GM12892 (cell line): ENCODE data around the gene CPXM1.
A peak's percentile ranks its signal among the peaks of the same experiment; 100 is the strongest.

Experiments
- DNase-seq: peaks from one replicate; pipeline ENCODE4 v3.0.0; 2011; ENCODE audit not compliant: insufficient read length
- FAIRE-seq: peaks from 2 replicates; lab custom pipeline; 2011; peaks lifted over from hg19 to GRCh38; lab: Jason Lieb, UNC
- POLR2A ChIP-seq: IDR thresholded peaks from 2 replicates; pipeline ENCODE4 v1.6.1; 2011; ENCODE audit warnings: low read depth, low read length, control low read depth
- POLR2AphosphoS5 ChIP-seq: IDR thresholded peaks from 2 replicates; pipeline ENCODE4 v1.6.1; 2011; ENCODE audit warnings: low read depth, low read length, control low read depth
- TAF1 ChIP-seq: IDR thresholded peaks from 2 replicates; pipeline ENCODE4 v1.6.1; 2011; ENCODE audit warnings: low read depth, mild to moderate bottlenecking, control low read depth, low read length, borderline replicate concordance

CPXM1 gene

GRCh38 chr20:2756056-2756611, 44.3 kb downstream of the CPXM1 start:
- no peak for FAIRE-seq
- DNase-seq, result no peak
- TF ChIP-seq POLR2A, result no peak

DNA sequence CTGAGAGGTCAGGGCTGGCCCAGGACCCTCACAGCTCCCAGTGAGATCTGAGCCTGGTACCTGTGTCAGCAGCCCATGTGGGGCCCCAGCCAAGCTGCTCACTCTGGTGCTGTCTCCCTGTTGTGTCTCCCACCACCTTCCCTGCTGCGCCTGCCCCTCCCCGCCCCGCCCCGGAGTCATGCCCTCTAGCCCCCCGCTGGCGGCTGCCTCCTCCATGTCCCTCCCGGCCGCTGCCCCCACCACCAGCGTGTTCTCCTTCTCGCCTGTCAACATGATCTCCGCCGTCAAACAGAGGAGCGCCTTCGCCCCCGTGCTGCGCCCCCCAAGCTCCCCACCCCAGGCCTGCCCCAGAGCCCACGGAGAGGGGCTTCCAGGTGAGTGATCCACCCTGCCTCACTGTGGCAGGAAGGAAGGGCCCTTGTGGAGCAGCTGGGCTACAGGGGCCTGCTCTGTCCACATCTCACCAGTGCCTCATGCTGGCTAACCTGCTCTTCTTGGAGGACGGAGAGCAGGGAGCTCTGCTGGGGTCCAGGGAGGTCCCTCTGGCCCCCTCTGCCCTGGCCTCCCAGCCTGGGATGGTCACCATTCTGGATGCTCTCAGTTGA, 44.9 kb downstream of the CPXM1 start:
- FAIRE-seq (no peak), DNase-seq (no peak)
- TF ChIP-seq POLR2AphosphoS5 (no peak), TAF1 (no peak), POLR2A (no peak)

DNA sequence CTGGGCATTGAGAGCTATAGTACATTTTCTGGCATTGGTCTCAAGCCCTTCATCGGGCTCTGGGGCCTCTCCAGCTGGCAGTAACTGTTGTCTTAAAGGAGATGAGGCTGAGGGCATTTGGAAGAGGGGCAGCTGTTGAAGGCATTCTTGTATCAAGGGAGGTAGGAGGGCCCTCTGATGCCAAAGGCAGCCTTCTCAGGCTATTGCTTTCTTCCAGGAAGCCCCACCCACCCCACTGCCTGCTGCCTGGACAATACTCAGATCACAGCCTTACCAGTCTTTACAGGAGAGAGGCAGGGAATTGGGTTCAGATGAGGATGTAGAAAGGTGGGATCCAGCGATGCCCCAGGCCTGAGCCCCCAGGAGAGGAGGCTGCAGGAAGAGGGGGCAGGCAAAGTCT, 46.0 kb downstream of the CPXM1 start:
- TF ChIP-seq TAF1, result no peak
- TF ChIP-seq POLR2A, result no peak
- TF ChIP-seq POLR2AphosphoS5, result no peak
- no peak for FAIRE-seq
- no peak for DNase-seq

- TF ChIP-seq TAF1, result no peak
- no peak for TF ChIP-seq POLR2AphosphoS5
- TF ChIP-seq POLR2A, result no peak
- DNase-seq, result no peak
- FAIRE-seq, result no peak
Observed at GRCh38 chr20:2753461-2754040, 46.9 kb downstream of the CPXM1 start.

DNA sequence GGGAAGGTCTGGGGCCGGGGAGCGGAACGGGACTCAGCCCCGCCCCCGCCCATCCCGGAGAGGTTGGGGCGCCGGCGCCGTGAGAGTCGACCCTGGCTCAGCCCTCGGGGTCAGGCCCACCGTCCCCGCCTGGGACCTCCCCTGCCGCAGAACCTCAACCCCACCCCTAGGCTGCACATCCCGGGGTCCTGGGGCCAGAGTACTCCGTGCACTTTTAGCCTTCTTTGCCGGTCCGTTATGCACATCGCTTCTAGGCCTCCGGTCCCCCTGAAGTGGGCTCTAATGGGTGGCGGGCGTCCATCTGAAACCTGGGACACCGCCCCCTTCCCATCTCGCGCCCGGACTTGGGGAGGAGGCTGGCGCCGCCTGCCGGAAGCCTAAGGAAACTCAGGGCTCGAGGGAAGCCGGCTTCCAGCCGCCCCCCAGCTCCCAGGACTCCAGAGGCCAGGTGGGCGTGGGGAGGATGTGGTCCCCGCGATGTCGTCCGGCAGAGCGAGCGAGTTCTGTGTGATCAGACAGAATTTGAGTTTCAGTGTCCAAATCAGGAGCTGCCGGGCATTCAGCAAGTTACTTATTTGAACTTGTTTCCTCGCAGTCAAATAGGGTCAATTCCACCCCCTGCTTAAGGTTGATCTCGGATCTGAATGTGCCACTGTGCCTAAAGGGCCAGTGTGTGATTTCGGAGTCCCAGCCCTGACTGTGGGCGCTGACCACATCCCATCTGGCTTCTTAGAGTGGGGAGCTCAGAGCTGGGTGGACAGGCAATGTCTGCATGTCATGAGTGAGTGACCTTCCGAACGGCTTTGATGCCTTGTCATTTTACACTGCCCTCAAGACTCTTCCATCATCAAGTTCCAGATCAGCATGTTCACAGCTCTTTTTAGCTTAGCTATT, 47.6 kb downstream of the CPXM1 start:
- DNase-seq (no peak), FAIRE-seq (peak; percentile 5)
- TF ChIP-seq TAF1 (no peak), POLR2AphosphoS5 (no peak), POLR2A (no peak)

GRCh38 chr20:2751878-2752566, 48.4 kb downstream of the CPXM1 start:
- FAIRE-seq, result no peak
- no peak for DNase-seq

DNA sequence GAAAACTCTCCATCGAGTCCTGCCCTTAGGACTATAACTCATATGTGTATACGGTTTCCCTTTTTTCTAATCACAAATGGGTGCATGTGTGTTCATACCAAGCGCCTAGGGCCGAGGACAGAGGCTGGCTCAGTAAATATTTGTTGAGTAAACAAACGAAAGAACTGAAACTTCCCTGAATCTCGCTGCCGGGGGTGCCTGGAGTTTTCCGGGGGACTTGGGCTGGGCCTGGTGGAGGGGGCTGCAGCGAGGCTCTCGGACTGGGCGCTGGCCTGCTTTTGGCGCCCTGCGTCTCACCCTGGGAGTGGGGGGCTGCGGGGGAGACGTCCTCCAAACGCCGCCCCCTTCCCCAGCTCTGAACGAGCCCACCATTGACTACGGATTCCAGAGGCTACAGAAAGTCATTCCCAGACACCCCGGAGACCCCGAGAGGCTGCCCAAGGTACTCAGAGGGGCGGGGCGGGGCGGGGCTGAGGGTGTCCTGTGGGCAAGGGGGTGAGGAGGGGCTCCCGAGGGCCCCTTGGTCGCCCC, 49.0 kb downstream of the CPXM1 start:
- FAIRE-seq (no peak), DNase-seq (no peak)
- TF ChIP-seq POLR2AphosphoS5, result no peak
- no peak for TF ChIP-seq POLR2A
- TF ChIP-seq TAF1, result no peak

More at GRCh38 chr20:2751878-2752566, 48.4 kb downstream of the CPXM1 start:
- TF ChIP-seq POLR2AphosphoS5, result no peak
- no peak for TF ChIP-seq TAF1
- no peak for TF ChIP-seq POLR2A

DNA sequence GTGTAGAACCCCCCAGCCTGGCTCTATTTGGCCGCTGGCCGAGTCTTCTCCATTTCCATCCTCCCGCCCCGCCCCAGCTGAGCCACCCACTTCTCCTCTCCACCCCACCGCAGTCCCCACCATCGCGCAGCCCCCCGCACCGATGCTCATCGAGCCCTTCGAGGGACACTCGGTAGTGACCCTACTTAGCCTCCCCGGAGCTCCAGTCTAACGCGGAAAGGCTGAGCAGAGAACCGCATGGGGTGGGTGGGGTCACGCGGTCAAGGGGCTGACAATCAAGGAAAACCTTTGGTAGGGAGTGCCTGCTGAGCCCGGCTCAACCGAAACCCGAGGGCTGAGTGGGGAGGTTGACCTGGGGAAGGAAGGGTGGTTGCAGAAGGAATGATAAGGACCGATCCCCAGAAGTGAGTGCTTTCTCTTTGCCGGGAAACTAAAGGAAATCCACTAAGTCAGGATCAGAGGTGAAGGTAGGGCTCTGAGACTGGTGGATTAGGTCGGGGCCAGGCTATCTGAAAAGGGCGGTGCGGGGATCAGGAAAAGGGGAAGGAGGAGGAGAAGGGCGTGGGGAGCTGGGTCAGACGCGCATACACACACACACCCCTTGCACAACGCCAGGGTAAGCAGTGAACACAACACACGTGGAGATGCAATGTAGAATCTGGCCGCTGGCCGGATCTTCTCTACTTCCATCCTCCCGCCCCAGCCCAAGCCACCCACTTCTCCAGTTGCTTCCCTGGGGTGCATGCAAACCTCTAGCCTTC, 49.8 kb downstream of the CPXM1 start:
- DNase-seq (no peak), FAIRE-seq (no peak)
- TF ChIP-seq POLR2AphosphoS5 (no peak), TAF1 (no peak), POLR2A (no peak)

DNA sequence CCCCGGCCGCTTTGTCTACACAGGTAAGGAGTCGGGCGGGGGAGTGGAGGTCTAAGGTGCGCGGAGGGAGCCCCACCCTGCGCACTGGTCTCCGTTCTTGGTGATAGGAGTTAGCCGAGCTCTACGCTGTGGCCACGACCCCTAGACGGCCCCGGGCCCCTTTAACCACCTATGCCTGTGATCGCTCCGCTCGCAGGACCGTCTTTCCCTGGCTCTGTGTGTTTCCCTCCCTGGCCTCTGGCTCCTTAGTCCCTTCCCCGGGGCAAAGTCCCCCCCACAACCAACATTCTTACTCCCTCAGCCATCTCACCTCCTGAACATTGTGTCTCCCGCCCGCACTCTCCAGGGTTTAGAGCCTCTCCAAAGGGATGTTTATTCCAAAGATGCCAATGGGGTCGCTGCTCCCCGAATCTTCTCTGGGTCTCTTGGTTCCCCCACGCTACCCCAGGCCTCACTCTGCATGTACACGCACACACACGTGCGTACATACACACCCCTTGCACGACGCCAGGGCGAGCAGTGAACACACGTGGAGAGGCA, 50.4 kb downstream of the CPXM1 start:
- FAIRE-seq (no peak), DNase-seq (no peak)
- TF ChIP-seq POLR2AphosphoS5, result no peak
- TF ChIP-seq TAF1, result no peak
- no peak for TF ChIP-seq POLR2A
